DOHH2 (cell line): Measurements from ENCODE around the gene TNIP3.

ENCODE experiments used
- EZH2phosphoT487 ChIP-seq: fragments of 200-600 bp; sonication (generic); IDR thresholded peaks from 2 replicates; pipeline ENCODE4 v1.6.1; 2017; ENCODE audit warnings: borderline replicate concordance, mild to moderate bottlenecking, antibody characterized with exemption, low read length, moderate library complexity, mixed read lengths
- TF ChIP-seq, protein P1 (sequence below): fragments of 200-600 bp; sonication (generic); IDR thresholded peaks from one replicate; pipeline ENCODE4 v1.5.1; 2014; ENCODE audit warnings: antibody characterized with exemption, mild to moderate bottlenecking, low read depth, low read length; ENCODE audit not compliant: poor library complexity, severe bottlenecking

- TF ChIP-seq, protein P1, sequence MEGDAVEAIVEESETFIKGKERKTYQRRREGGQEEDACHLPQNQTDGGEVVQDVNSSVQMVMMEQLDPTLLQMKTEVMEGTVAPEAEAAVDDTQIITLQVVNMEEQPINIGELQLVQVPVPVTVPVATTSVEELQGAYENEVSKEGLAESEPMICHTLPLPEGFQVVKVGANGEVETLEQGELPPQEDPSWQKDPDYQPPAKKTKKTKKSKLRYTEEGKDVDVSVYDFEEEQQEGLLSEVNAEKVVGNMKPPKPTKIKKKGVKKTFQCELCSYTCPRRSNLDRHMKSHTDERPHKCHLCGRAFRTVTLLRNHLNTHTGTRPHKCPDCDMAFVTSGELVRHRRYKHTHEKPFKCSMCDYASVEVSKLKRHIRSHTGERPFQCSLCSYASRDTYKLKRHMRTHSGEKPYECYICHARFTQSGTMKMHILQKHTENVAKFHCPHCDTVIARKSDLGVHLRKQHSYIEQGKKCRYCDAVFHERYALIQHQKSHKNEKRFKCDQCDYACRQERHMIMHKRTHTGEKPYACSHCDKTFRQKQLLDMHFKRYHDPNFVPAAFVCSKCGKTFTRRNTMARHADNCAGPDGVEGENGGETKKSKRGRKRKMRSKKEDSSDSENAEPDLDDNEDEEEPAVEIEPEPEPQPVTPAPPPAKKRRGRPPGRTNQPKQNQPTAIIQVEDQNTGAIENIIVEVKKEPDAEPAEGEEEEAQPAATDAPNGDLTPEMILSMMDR, result no peak
- TF ChIP-seq EZH2phosphoT487, result no peak
Observed at GRCh38 chr4:121155893-121156292, 8.2 kb downstream of the TNIP3 start.
